HG03378 (cell line): Measurements from ENCODE around the gene SPRR4.

Source experiments
- ATAC-seq: cut with Tn5 transposase; IDR thresholded peaks from one replicate; pipeline ENCODE4 v1.9.1; 2021; ENCODE audit warnings: mild to moderate bottlenecking, moderate library complexity; ENCODE audit not compliant: unreplicated experiment

The SPRR4 gene, protein sequence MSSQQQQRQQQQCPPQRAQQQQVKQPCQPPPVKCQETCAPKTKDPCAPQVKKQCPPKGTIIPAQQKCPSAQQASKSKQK

DNA sequence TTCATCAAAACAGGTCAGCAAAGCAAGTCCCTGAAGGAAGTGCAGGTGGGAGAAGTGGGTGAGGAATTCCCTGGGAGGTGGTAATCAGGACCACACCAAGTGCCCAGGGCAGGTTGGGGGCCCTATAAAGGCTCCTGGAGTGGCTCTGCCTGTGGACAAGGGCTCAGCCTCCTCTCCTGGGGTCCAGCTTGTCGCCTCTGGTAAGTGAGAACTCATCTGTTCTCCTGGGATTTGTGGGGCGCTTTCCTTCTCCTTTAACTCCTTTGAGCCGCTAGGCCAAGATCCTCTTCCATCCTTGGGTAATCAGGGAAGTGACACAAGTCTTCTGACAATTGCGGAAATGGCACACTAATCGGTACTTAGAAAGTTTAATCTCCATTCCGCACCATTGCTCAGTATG is at the start of gene SPRR4:
SPRR4 (plus strand) TSS at position 154 of the 400 bp plus-strand sequence. CDS start 1,243 bp downstream, outside the sequence.
- ATAC-seq: no peak

DNA sequence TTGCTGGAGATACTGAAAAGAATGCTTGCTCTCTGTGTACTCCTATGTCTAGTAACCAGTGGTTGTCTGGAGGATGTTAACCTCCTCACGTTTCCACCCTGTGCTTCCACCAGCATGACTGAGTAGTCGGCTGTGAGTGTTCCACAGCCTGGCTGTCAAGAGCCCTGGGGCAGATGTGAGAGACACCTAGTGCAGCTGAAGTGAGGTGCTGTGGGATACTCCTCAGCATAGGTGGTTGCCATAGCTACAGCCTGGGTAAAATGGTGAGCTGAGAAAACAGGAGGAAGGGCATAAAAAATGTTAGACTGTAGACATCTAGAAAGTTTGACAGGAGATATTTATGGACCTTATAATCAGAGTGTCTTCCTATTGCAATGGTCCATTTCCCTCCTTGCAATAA is 46.3 kb upstream of the SPRR4 start:
- ATAC-seq: no peak

DNA sequence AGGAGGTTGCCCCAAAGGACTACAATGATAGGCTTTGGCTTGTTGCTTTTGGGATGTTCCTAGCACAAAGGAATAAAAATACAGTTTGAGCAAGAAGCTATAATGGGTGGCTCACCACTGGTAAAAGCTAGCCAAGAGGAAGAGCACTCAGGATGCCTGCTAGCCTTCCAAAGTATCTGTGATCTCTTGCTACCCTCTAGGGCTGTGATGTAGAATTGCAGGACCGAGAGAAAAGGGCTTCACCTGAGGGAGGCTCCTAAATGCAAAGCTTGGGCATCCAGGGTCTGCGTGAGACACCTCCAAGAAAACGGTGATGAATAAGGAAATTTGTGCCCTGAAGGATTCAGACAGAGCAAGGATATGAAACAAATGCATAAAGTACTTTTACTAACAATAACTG is 44.4 kb upstream of the SPRR4 start:
- ATAC-seq: no peak

DNA sequence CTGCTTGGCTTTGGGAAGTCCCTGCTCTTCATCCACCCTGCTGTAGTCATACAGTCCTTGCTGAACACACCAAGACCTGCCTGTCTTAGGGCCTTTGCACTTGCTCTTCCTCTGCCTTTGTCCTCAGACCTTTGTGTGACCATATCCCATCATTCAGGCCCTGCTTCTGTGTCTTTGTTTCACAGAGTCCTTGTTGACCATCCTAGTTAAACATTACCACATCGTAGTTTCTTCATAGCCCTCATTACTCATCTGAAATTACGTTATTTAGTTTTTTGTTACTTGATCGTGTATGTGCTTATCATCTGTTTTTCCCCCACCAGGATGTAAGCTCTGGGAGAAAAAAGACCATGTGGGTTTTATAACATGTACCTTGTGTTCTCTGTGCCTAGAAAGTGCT is 41.8 kb upstream of the SPRR4 start:
- ATAC-seq: no peak

DNA sequence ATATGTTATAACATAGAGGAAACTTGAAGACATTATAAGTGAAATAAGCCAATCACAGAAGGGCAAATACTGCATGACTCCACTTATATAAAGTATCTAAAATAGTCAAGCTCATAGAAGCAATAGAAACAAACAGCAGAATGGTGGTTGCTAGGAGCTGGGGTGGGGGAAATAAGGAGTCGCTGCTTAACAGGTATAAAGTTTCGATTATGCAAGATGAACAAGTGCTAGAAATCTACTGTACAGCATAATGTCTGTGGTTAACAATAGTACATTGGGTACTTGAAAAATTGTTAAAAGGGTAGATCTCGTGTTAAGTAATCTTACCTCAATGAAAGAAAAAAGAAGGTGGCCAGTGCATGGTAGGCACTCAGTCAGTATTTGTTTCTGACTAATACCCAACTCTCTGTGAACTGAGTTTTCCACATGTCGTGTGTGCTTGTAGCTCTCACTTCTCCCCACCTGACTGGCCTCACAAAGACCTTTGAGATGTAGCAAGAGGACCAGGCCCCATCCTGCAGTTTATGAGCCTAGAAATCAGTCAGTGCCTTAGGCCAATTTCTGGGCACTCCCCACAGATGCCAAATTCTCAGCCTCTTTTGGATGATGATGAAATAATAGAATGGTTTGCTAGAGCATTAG is 38.2 kb upstream of the SPRR4 start:
- ATAC-seq: no peak

DNA sequence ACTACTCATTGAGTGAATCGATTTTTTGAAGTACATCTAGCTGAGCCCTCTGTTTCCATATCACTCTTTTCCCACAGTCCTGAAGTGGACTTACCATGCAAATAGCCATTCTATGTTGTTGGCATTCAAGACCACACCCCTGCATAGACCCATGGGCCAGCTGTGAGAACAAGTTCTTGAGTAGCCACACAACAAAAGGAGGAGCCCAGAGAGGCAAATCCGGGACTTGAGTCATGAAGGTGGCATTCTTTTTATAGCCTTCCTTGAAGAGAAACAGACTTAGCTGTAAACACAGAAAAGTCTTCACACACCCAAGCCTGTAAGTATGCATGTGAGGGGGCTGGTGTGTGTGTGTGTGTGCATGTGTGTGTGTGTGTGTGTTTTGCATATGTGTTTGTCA is 37.3 kb upstream of the SPRR4 start:
- no peak for ATAC-seq

DNA sequence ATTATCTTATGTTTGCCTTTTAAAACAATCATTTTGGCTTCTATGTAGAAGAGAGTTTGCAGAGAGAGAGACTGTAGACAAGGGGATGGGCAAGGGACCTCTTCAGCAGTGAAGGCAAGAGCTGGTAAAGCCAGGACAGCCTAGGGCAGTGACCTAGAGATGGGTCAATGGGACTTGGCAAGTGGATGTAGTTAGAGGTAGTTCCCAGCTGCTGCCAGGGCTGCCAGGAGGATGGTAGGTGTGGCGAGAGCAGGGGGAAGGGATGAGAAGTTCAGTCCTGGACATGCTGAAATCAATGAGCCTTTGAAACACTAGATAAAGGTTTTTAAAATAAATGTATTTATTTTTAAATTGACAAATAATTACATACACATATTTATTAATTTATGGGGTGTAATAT is 29.8 kb upstream of the SPRR4 start:
- ATAC-seq: no peak

DNA sequence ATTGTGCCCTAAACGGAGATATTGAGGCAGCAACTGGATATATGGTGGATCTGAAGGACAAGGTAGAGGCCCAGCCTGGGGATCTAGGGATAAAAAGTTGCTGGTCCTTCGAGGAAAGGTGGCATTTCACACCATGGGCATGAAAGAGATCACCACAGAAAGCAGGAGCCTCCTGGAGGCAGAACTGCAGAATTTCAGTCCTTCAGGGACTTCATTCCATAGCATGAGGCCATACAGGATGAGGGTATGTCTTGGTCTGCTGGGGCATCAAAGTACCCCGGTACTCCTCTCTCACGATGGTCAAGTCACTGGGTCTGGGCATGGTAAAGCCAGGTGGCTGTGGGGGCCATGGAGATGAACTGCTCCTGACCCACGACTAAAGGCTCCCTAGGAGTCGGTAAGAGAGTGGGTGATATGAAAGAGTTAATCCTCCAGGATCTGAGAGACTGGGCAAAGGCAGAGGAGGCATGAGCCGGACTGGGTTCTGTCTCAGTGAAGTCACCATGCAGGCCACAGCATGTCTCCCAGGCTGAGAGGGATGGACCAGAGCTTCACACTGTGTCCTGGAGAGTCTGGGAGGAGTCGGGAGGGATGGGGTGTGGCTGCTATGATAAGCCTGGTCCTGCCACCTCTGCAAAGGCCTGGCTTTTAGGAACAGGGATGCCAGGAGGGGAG is 29.3 kb upstream of the SPRR4 start:
- no peak for ATAC-seq

DNA sequence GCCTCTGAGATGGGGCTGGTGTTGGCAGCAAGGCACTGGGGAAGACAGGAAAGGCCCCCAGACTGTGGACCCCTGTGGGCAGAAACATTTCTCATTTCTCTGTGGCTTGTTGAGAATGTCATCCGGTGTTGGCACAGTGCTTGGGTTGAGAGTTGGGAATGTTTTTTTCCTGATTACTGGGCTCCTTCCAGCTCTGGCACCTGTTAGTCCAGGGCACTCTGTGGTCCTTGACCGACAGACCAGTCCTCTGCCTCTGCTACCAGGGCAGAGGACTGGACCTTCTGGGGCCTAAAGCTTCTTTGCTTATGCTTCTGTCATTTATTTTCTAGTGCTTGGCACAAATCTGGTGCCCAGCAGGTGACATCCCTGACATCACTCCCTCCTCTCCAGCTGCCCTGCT is 28.3 kb upstream of the SPRR4 start:
- ATAC-seq: no peak

DNA sequence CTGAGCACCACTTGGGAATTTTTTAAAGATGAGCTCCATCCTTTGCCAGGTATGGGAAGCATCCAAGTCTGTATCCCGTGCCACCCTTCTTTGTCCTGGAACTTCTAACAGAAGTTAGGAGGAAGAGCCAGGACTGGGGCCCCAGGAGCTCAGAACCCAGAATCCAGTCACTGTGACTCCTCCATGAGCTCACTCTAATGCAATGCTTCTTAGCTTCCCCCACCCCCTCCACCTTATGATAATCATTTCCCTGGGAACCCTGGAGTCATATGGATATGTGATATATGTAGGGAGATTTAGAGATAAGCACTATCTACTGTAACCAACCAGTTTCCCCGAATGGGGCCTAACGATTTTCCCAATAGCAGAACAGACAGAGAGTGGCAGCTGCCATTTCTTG is 24.2 kb upstream of the SPRR4 start:
- ATAC-seq: no peak

DNA sequence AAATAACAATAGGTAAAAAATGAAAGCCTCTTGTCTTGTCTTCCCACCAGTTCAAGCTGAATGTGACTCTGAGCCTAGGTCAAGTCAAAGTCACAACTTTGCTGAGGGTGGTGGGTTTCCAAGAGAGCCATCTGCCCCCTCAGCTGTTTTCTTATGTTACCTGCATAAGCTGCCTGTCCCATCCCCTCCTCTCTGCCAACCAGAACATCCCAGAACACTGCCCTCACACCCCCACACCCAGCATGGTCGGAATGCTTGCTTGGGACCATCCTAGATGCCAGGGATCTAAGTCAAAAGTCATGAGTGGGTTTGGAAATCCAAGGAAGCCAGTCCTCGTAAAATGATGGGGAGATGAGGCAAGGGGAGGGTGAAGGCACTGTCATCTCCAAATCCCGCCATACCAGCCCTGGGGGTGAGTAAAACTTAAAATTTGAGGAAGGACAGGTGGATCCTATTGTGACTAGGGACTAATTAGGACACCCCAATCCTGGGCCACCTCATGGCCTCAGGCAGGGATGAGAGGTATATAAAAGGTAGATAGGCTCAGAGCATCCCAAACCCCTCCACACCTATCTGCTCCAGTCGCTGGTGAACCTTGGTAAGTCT is 23.7 kb upstream of the SPRR4 start, which contains the start of gene SPRR5:
SPRR5 (plus strand) TSS at position 556 of the 606 bp plus-strand sequence. CDS start 1,349 bp downstream, outside the sequence.
- ATAC-seq: no peak

DNA sequence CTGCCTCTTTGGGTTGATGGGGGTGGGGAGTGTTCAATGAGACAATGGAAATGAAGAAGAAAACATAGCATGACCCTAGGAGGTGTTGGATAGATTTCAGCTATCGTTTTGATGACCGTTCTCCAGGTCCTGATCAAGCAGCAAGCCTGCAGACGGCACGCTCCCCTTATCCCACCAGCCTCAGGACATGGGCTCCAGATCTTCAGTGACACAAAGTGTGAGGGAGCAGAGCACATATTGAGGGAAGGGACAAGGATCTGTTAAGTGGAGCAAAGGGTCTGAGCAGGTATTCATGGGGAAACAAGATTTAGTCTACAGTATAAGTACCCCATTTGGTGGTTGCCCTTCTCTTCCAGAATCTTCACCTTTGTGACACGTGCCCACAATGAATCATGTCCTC is 18.7 kb upstream of the SPRR4 start:
- no peak for ATAC-seq

DNA sequence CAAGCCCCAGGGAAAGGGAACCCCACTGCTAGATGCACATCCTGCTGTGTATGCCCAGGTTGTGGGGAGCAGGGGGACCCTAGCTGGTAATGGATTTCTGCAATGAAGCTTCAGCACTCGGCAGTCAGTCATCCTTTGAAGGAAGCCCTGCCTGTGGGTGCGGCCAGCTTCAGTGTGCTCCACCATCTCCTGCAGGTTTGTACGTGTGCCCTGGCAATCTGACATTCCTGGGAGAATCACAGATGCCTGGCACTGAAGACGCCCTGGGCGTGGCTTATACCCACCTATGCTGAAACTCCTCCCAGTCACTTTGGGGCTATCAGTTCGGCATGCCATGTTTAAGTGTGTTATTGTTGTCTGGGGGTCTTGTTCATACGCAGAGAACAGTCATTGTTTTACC is 16.7 kb upstream of the SPRR4 start:
- ATAC-seq: no peak

DNA sequence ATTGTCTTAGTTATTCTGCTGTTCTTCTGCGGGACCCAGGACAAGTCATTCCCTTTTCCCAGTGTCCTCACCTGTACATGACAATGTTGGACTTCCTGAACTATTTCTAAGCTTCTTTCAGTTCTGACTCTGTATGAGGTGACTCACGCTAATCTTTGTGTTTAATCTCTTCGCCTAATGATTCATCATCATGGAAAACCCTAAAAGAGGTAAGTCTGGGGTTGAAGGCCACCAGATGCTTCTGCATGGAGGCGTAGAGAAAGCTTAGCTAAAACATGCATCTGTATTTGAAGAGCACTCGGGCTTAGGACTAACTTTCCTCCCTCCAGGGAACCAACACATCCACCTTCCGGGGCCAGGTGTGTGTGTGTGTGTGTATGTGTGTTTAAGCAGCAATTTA is 16.0 kb upstream of the SPRR4 start:
- ATAC-seq: no peak

DNA sequence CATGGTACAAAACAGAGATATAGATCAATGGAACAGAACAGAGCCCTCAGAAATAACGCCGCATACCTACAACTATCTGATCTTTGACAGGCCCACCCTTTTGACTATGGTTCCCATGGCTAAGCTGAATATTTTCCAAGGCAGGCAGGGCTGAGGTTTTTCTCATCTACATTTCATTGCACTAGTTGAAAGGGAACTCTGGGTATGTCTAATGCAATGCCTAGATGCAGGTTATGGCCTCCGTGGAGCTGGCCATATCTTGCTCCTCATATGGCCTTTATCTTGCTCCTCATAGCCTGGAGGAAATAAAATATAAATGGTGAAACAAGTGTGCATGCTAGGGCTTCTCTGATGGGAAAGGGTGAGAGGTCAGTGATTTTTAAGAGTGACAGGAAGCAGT is 12.9 kb upstream of the SPRR4 start:
- ATAC-seq: no peak

DNA sequence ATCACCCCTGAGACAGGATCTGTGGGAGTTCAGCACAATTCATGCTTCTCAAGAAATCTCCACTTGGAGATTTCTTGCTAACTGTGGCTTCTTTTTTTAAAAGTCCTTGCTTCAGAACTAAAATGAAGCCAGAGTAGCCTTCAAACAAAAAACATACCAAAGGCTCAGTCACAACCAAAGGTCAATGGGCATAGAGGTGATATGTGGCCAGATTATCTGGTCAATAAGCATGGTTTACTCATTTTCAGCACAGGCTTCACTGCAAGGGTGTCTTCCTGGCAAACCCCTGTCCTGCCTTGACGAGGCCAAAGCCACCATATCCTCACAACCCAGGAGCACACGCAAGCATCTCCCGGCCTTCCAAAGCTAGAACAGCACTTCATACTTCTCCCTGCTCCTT is 11.2 kb upstream of the SPRR4 start:
- ATAC-seq: no peak

DNA sequence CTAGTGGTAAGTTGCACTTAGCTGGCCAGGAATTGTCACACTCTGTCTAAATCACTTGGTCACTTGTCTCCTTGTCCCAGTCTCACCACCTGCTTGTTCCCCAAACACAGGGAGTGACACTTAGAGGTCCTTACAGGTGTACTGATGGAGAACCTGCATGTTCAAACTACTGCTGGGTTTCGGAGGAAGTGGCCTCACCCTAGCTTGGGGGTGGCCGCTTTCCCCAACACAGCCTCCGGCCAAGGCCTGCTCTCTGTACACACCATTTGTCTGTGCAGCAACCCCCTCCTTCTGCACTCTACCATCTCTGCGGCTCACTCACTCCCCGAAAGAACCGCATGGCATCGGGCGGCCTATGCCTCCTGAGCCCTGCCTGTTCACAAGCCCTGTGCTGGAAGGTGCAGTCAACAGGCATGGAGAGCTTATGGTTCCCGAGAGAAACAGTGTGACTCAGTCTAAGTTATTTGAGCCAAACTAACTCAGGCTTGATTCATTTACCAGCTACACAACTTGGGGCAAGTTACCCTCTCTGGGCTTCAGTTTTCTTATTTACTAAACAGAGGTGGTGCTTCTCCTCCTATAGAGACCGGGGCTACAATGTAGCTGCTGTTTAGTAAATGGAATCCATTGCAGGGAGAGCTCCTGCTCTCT is 10.5 kb upstream of the SPRR4 start:
- ATAC-seq: no peak

DNA sequence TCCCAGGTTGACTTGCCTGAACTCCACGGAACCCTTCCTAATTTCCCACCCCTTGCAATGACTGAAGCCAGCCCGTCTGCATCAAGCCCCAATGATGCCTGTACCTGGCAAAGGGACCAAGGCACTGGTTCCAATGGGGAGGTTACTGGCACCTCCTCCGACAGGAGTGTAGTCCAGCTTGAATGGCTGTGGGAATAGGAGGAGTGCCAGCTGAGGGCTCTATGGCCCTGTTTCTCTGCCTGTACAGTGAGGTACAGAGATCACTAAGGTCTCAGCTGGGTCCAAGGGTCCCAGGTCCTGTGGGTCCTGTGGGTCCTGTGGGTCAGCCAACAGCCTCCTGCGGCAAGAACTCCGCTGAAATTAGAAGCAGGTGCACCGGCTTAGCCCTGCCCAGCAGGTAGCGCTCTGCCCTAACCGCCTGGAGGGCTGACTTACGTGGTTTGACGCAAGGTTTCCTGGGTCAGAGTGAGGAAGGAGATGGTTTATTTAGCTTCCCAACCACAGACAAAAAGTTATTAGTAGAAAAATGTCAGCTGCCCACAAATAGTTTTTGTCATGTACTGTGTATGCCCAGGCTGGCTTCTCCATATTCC is 9.9 kb upstream of the SPRR4 start:
- ATAC-seq: no peak

DNA sequence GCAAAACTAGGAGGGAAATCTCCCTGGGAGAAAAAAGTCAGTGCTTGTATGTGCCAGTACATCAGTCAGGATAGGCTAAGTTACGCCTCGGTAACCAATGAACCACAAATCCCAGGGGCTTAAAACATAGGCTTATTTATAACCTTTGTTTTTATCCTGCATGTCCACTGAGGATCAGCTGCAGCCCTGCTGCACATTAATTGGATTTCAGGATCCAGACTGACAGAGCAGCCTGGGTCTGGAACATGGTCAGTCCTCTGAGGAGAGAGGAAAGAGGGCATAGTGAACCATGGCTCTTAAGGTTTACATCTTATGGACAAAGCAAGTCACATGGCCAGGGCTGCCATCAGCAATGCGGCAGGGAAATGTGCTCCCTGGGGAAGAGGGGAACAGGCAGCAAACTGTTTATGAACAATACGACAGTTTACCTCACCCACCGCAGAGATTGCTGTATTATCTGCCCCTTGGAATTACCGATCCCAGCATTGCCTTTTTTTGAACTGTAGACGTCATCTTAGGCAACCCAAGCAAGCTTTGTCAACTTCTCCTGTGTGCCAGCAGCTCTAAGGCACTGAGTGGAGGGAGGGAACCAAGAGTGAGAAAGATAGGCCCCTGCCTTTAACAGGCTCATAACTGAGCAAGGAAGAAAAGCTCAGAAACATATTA is 9.1 kb upstream of the SPRR4 start:
- ATAC-seq: no peak

DNA sequence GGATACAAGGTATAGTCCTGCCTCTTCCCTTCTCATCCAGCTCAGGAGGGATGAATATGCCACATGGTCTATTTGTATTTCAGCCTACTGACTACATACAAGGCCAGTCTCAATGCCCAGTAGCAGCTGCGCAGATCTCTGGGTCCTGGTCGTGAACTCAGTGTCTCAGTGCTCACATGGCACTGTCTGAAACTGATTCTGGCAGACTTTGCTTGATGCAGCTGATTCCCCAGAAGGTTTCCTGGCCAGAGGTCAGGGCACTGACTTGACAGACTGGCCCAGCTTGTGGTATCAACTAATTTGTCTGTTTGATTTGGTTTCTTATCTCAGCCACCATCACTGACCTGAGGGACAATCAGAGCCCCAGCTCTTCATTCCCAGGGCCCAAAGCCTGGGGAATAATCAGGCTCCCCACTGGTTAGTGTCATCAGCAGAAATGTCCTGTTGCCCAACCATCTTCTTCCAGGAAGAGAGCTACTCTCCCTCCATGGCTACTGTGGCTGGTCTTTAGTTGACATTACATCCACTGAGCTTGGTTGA is 7.5 kb upstream of the SPRR4 start:
- ATAC-seq: no peak
